Dendritic cell treated with granulocyte-macrophage colony-stimulating factor and Interleukin-4, amounts not matched to agents 40 ng/mL and 50 ng/mL, for 4 days (primary cell): ENCODE data around the gene RORB.

Experiments
- H3K27ac Mint-ChIP-seq: one replicate; pipeline ENCODE4 v1.8.0; 2022; ENCODE audit warnings: mild to moderate bottlenecking, mixed read lengths
- H3K27me3 Mint-ChIP-seq: one replicate; pipeline ENCODE4 v1.8.0; 2022; ENCODE audit warnings: mild to moderate bottlenecking, mixed read lengths
- H3K36me3 Mint-ChIP-seq: one replicate; pipeline ENCODE4 v1.8.0; 2022; ENCODE audit warnings: low read depth, mixed read lengths
- H3K4me1 Mint-ChIP-seq: one replicate; pipeline ENCODE4 v1.8.0; 2022; ENCODE audit warnings: low read depth, mixed read lengths
- H3K4me3 Mint-ChIP-seq: one replicate; pipeline ENCODE4 v1.8.0; 2022; ENCODE audit warnings: mild to moderate bottlenecking, moderate library complexity, mixed read lengths
- H3K9me3 Mint-ChIP-seq: one replicate; pipeline ENCODE4 v1.8.0; 2022; ENCODE audit warnings: mixed read lengths
- intact Hi-C: fragments of 100-400 bp; cut with micrococcal nuclease; formaldehyde crosslinking; loops from one replicate; pipeline ENCODE4 v1.15.0; 2022

Gene RORB

DNA sequence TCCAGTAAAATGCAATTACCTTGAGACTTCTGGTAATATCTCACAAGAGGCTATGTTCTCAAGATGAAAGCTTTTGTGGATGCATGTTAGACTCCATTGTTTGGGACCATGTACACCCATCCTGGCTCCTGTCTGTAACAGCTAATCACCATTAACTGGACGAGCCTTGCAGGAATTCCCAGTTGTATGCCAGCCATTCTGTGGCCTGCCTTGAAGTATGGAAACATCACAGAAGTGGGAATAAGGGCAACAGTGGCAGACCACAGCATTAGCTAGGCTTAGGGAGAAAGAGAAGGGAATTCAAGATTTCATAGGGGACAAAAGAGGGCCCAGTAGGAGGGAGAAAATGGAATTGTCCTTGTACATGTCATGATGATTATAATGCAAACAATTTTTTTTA lies 79.0 kb downstream of the RORB start:
- H3K4me1 Mint-ChIP-seq: no peaks in the 10 kb centered on the region
- H3K36me3 Mint-ChIP-seq: no peaks in the 10 kb centered on the region
- H3K4me3 Mint-ChIP-seq: no peak overlapping the region
- no peak overlapping the region for H3K27ac Mint-ChIP-seq
- intact Hi-C loops: no loop called here
- no peaks in the 10 kb centered on the region for H3K9me3 Mint-ChIP-seq
- H3K27me3 Mint-ChIP-seq: peaks cover 6% of the 10 kb centered on the region

DNA sequence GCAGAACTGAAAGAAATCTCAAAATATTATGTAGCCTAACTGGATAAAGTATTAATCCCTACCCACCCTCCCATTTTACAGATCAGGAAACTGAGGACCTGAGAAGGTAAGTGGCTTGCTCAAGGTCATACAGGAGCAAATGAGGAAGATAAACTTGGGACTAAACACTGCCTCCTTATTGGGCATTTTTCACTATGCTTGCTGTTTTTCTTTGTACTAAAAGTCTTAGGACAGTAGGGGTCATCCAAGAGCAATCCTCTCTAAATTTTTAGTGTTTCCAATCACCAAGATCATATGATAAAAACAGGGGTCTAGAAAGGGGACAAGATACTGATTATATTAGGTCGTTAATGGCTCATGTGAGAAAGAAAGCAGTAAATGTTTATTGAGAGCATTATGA lies 80.8 kb downstream of the RORB start:
- H3K4me3 Mint-ChIP-seq: no peak overlapping the region
- no peaks in the 10 kb centered on the region for H3K4me1 Mint-ChIP-seq

GRCh38 chr9:74589576-74589975 lies 92.4 kb downstream of the RORB start:
- H3K27ac Mint-ChIP-seq: no peak overlapping the region
- peaks cover 5% of the 10 kb centered on the region for H3K4me1 Mint-ChIP-seq
- H3K4me3 Mint-ChIP-seq: no peak overlapping the region
- no peaks in the 10 kb centered on the region for H3K27me3 Mint-ChIP-seq
- intact Hi-C loops: no loop called here
- no peaks in the 10 kb centered on the region for H3K36me3 Mint-ChIP-seq
- H3K9me3 Mint-ChIP-seq: no peaks in the 10 kb centered on the region

More for the DNA sequence above, 80.8 kb downstream of the RORB start:
- no peaks in the 10 kb centered on the region for H3K36me3 Mint-ChIP-seq
- H3K9me3 Mint-ChIP-seq: no peaks in the 10 kb centered on the region
- H3K27me3 Mint-ChIP-seq: peaks cover 5% of the 10 kb centered on the region
- intact Hi-C loops: loop anchor here (1.0 kb wide), 1 partner anchor 47 kb away; no protein-coding TSS in a partner anchor
- no peak overlapping the region for H3K27ac Mint-ChIP-seq

- H3K4me3 Mint-ChIP-seq: no peak overlapping the region
- no peaks in the 10 kb centered on the region for H3K36me3 Mint-ChIP-seq
- no peaks in the 10 kb centered on the region for H3K4me1 Mint-ChIP-seq
- intact Hi-C loops: no loop called here
- no peaks in the 10 kb centered on the region for H3K9me3 Mint-ChIP-seq
- no peak overlapping the region for H3K27ac Mint-ChIP-seq
- no peaks in the 10 kb centered on the region for H3K27me3 Mint-ChIP-seq
Measured at GRCh38 chr9:74595286-74595685, 98.2 kb downstream of the RORB start.

- Mint-ChIP-seq H3K4me3 (no peak overlapping the region), H3K27me3 (no peaks in the 10 kb centered on the region), H3K27ac (no peak overlapping the region), H3K36me3 (no peaks in the 10 kb centered on the region), H3K4me1 (no peaks in the 10 kb centered on the region), H3K9me3 (no peaks in the 10 kb centered on the region)
- intact Hi-C loops: no loop called here
Measured at GRCh38 chr9:74598874-74599273, 101.7 kb downstream of the RORB start.

GRCh38 chr9:74609671-74610405 lies 112.7 kb downstream of the RORB start:
- Mint-ChIP-seq H3K27me3 (no peaks in the 10 kb centered on the region), H3K27ac (no peak overlapping the region), H3K9me3 (no peaks in the 10 kb centered on the region), H3K36me3 (no peaks in the 10 kb centered on the region), H3K4me3 (no peak overlapping the region), H3K4me1 (no peaks in the 10 kb centered on the region)
- intact Hi-C loops: no loop called here

- H3K9me3 Mint-ChIP-seq: no peaks in the 10 kb centered on the region
- H3K27me3 Mint-ChIP-seq: no peaks in the 10 kb centered on the region
- no peaks in the 10 kb centered on the region for H3K36me3 Mint-ChIP-seq
- no peak overlapping the region for H3K27ac Mint-ChIP-seq
- intact Hi-C loops: no loop called here
- no peak overlapping the region for H3K4me3 Mint-ChIP-seq
- H3K4me1 Mint-ChIP-seq: no peaks in the 10 kb centered on the region
Measured at GRCh38 chr9:74610523-74611061, 113.5 kb downstream of the RORB start.

- no peak overlapping the region for H3K4me3 Mint-ChIP-seq
- no peaks in the 10 kb centered on the region for H3K9me3 Mint-ChIP-seq
- no peaks in the 10 kb centered on the region for H3K36me3 Mint-ChIP-seq
- intact Hi-C loops: no loop called here
- no peak overlapping the region for H3K27ac Mint-ChIP-seq
- no peaks in the 10 kb centered on the region for H3K27me3 Mint-ChIP-seq
- no peaks in the 10 kb centered on the region for H3K4me1 Mint-ChIP-seq
Measured at GRCh38 chr9:74630228-74630627, 133.1 kb downstream of the RORB start.

- H3K4me1 Mint-ChIP-seq: no peaks in the 10 kb centered on the region
- no peak overlapping the region for H3K4me3 Mint-ChIP-seq
- no peaks in the 10 kb centered on the region for H3K27me3 Mint-ChIP-seq
- H3K9me3 Mint-ChIP-seq: no peaks in the 10 kb centered on the region
- intact Hi-C loops: no loop called here
- no peaks in the 10 kb centered on the region for H3K36me3 Mint-ChIP-seq
- no peak overlapping the region for H3K27ac Mint-ChIP-seq
Measured at GRCh38 chr9:74639112-74639511, 142.0 kb downstream of the RORB start.

DNA sequence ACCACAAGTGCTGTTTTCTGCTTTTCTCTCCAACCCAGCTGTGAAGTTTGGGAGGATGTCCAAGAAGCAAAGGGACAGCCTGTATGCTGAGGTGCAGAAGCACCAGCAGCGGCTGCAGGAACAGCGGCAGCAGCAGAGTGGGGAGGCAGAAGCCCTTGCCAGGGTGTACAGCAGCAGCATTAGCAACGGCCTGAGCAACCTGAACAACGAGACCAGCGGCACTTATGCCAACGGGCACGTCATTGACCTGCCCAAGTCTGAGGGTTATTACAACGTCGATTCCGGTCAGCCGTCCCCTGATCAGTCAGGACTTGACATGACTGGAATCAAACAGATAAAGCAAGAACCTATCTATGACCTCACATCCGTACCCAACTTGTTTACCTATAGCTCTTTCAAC lies 145.2 kb downstream of the RORB start:
- H3K4me3 Mint-ChIP-seq: no peak overlapping the region
- intact Hi-C loops: no loop called here
- H3K27ac Mint-ChIP-seq: no peak overlapping the region
- H3K9me3 Mint-ChIP-seq: no peaks in the 10 kb centered on the region
- no peaks in the 10 kb centered on the region for H3K4me1 Mint-ChIP-seq
- H3K36me3 Mint-ChIP-seq: no peaks in the 10 kb centered on the region
- no peaks in the 10 kb centered on the region for H3K27me3 Mint-ChIP-seq

GRCh38 chr9:74643303-74643923 lies 146.3 kb downstream of the RORB start:
- no peaks in the 10 kb centered on the region for H3K9me3 Mint-ChIP-seq
- H3K36me3 Mint-ChIP-seq: no peaks in the 10 kb centered on the region
- no peak overlapping the region for H3K27ac Mint-ChIP-seq
- H3K4me1 Mint-ChIP-seq: no peaks in the 10 kb centered on the region
- H3K27me3 Mint-ChIP-seq: no peaks in the 10 kb centered on the region
- intact Hi-C loops: no loop called here
- no peak overlapping the region for H3K4me3 Mint-ChIP-seq

DNA sequence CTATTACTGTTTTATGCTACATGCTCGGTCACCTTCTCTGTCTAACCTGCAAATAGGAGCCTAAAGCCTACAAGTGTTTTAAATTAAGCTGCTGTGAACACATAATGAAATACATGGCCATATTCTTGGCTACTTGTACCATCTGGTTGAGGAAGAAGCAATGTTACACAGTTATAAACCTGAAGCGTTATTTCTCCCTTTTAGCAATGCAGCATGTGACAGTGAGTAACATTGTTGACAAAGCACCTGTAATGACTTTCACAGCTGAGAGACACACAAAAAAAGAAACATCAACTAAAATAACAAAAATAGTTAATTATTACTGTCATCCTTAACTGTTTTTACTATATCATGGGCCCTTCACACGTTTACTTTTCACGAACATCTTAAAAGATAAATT lies 146.9 kb downstream of the RORB start:
- Mint-ChIP-seq H3K9me3 (no peaks in the 10 kb centered on the region), H3K4me3 (no peak overlapping the region), H3K27ac (no peak overlapping the region), H3K27me3 (no peaks in the 10 kb centered on the region), H3K36me3 (no peaks in the 10 kb centered on the region), H3K4me1 (no peaks in the 10 kb centered on the region)
- intact Hi-C loops: loop anchor here (2.0 kb wide), 1 partner anchor 1443 kb away; no protein-coding TSS in a partner anchor

- Mint-ChIP-seq H3K27me3 (no peaks in the 10 kb centered on the region), H3K4me1 (no peaks in the 10 kb centered on the region), H3K27ac (no peak overlapping the region)
Measured at GRCh38 chr9:74645007-74645639, 148.0 kb downstream of the RORB start.

DNA sequence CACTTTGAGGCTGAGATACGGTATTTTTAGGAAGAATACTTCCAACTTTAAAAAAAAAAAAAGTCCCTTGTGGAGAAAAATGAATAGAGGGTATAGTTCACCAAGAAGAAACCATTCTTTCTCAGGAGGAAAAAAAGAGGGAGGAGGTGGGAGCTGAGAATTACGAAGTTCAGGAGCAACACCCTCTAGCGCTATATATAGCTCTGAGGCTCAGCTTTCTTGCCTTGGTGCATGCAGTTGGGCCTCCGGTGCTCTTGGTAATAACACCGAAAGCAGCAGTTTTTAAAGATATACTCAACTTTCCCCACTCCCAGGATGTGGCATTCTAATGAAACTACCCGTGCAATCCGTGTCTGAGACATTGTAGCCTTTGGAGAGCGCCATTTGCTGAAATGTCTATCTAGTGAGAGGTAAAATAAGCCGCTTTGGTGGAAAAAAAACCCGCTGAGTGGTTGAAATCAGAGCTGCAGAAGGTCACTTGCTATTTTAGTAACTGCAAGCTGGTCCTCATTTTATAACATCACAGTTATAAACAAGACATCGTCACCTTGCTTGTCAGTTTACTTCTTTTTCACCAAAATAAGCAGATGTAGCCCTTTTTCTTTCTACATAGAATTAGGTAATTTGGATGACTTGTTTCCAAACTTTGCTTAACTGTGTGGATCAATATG lies 156.4 kb downstream of the RORB start:
- intact Hi-C loops: no loop called here
- H3K27ac Mint-ChIP-seq: no peak overlapping the region

More at GRCh38 chr9:74645007-74645639, 148.0 kb downstream of the RORB start:
- Mint-ChIP-seq H3K4me3 (no peak overlapping the region), H3K36me3 (no peaks in the 10 kb centered on the region), H3K9me3 (no peaks in the 10 kb centered on the region)
- intact Hi-C loops: loop anchor here (2.0 kb wide), 1 partner anchor 1444 kb away; no protein-coding TSS in a partner anchor

More for the DNA sequence above, 156.4 kb downstream of the RORB start:
- H3K4me1 Mint-ChIP-seq: no peaks in the 10 kb centered on the region
- no peaks in the 10 kb centered on the region for H3K36me3 Mint-ChIP-seq
- H3K4me3 Mint-ChIP-seq: no peak overlapping the region
- H3K9me3 Mint-ChIP-seq: no peaks in the 10 kb centered on the region
- peaks cover 1% of the 10 kb centered on the region for H3K27me3 Mint-ChIP-seq
